Uterus (tissue), 2 donors: ENCODE results near the gene NCS1.

Source experiments
- POLR2A ChIP-seq, 2 donors: fragments of 450-650 bp; IDR thresholded peaks; one replicate each; pipeline ENCODE4 v1.6.1; 2016; ENCODE audit warnings: antibody characterized with exemption in 2 of 2, mild to moderate bottlenecking in 1 of 2, moderate library complexity in 1 of 2
- TF ChIP-seq, protein P1 (sequence below), 4 experiments: fragments of 200-600 bp in 2 of 4; fragments of 450-650 bp in 2 of 4; sonication (generic) in 2 of 4; IDR thresholded peaks; one replicate each; pipeline ENCODE4 v1.5.1; 2016 to 2019; ENCODE audit warnings: antibody characterized with exemption in 4 of 4, mild to moderate bottlenecking in 2 of 4, moderate library complexity in 1 of 4

DNA sequence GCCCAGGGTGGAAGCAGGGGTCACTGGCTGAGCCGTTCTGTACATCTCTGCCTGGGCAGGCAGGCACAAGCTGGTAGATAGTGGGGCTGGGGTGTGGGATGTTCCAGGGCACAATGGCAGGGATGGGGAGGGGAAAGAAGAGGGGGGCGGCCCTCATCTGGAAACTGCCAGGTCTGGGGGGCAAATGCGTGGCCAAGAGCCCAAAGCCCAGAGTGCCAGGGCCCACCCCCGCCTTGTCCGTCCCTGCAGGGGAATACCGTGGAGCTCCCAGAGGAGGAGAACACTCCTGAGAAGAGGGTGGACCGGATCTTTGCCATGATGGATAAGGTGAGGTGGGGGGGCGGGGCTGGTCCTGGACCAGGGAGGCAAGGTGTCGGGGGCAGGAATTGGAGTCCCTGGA is 50.6 kb downstream of the NCS1 start:
- TF ChIP-seq, protein P1, sequence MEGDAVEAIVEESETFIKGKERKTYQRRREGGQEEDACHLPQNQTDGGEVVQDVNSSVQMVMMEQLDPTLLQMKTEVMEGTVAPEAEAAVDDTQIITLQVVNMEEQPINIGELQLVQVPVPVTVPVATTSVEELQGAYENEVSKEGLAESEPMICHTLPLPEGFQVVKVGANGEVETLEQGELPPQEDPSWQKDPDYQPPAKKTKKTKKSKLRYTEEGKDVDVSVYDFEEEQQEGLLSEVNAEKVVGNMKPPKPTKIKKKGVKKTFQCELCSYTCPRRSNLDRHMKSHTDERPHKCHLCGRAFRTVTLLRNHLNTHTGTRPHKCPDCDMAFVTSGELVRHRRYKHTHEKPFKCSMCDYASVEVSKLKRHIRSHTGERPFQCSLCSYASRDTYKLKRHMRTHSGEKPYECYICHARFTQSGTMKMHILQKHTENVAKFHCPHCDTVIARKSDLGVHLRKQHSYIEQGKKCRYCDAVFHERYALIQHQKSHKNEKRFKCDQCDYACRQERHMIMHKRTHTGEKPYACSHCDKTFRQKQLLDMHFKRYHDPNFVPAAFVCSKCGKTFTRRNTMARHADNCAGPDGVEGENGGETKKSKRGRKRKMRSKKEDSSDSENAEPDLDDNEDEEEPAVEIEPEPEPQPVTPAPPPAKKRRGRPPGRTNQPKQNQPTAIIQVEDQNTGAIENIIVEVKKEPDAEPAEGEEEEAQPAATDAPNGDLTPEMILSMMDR (IDR thresholded peaks at IDR 0.05) = no peak
- TF ChIP-seq POLR2A (IDR thresholded peaks at IDR 0.05) = no peak
